ENCODE measurements around the gene ATG7.
"Not testable (repeated sequence)": the region's sequence is repeated elsewhere in the genome, so short reads cannot be mapped to it uniquely, and the experiment has no call there.

The ATG7 gene

DNA sequence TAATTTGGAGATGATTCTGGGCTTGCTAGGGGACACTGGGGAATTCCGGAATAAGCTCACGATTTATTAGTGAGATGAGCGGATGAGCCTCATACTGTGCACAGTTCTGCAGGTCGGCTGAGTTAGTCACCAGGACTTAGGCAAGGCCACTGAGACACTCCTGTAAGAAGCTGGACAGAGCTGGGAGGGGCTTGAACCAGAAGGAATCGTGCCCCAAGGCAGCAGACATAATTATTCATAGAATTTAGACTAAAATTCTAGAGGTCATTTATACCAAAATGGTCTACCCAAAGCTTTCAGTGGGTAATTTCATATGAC, 250.2 kb downstream of the ATG7 start:
- no peaks in the 10 kb centered on the region for H3K9me2 ChIP-seq (replicated peaks; ENCODE audit: insufficient read depth, low read length)
- H3K27ac ChIP-seq (ENCODE audit: low read length): no peak overlapping the region
- H3K4me2 ChIP-seq (ENCODE audit: low read depth, low read length): no peak overlapping the region
- DNase-seq: no peak
- H3K4me1 ChIP-seq (ENCODE audit: low read length): no peaks in the 10 kb centered on the region
- no peak overlapping the region for H2AFZ ChIP-seq (ENCODE audit: low read length)
- H3F3A ChIP-seq (ENCODE audit: insufficient read depth, low read length): no peaks in the 10 kb centered on the region
- no peaks in the 10 kb centered on the region for H4K20me1 ChIP-seq (ENCODE audit: insufficient read depth, low read length)
- TF ChIP-seq, protein P1, sequence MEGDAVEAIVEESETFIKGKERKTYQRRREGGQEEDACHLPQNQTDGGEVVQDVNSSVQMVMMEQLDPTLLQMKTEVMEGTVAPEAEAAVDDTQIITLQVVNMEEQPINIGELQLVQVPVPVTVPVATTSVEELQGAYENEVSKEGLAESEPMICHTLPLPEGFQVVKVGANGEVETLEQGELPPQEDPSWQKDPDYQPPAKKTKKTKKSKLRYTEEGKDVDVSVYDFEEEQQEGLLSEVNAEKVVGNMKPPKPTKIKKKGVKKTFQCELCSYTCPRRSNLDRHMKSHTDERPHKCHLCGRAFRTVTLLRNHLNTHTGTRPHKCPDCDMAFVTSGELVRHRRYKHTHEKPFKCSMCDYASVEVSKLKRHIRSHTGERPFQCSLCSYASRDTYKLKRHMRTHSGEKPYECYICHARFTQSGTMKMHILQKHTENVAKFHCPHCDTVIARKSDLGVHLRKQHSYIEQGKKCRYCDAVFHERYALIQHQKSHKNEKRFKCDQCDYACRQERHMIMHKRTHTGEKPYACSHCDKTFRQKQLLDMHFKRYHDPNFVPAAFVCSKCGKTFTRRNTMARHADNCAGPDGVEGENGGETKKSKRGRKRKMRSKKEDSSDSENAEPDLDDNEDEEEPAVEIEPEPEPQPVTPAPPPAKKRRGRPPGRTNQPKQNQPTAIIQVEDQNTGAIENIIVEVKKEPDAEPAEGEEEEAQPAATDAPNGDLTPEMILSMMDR (IDR thresholded peaks at IDR 0.05; ENCODE audit: low read length): no peak
- TF ChIP-seq EZH2phosphoT487 (IDR thresholded peaks at IDR 0.05; ENCODE audit: low read length): no peak
- no peak for TF ChIP-seq EZH2 (optimal IDR thresholded peaks at IDR 0.05; ENCODE audit: low read depth, low read length)
- H3K9me3 ChIP-seq (replicated peaks; ENCODE audit: insufficient read depth, low read length): no peaks in the 10 kb centered on the region
- H3K9ac ChIP-seq (ENCODE audit: low read length): no peak overlapping the region
- no peak overlapping the region for H3K4me3 ChIP-seq (ENCODE audit: low read length)
- no peaks in the 10 kb centered on the region for H3K36me3 ChIP-seq (replicated peaks; ENCODE audit: insufficient read depth, low read length)
- H3K79me2 ChIP-seq (ENCODE audit: low read length): no peaks in the 10 kb centered on the region
- H3K27me3 ChIP-seq (replicated peaks; ENCODE audit: insufficient read depth, low read length): no peaks in the 10 kb centered on the region

DNA sequence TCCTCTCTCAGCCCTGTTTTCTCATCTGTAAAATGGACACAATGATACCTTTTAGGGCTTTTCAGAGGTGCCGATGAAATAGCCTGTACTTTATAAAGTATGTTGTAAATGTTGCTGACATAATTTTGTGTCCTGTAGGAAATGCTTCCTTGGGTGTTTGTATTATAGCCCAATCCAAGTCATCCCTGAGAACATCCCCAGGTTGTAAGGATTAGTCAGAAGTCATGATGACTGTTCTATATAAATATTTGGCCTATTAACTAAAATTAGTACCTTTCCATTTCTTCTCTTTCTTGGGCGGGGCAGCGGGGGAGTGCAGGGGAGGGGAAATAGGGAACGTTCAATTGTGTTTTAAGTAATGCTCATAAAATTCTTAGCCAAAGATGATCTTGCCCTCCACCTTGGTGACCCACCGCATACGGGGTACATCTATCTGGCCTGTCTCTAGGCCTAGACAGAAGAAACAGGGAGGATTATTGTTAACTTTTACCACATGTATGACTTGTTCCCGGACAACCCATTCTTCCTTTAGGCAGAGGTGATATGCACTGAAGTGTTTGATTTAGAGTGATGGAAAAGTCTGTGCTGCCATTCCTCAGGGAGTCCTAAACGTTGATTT, 250.9 kb downstream of the ATG7 start:
- no peak for DNase-seq
- no peaks in the 10 kb centered on the region for H3K9me3 ChIP-seq (replicated peaks; ENCODE audit: insufficient read depth, low read length)
- H3K27me3 ChIP-seq (replicated peaks; ENCODE audit: insufficient read depth, low read length): no peaks in the 10 kb centered on the region
- no peak overlapping the region for H3K9ac ChIP-seq (ENCODE audit: low read length)
- TF ChIP-seq, protein P1 (IDR thresholded peaks at IDR 0.05; ENCODE audit: low read length): no peak
- TF ChIP-seq EZH2phosphoT487 (IDR thresholded peaks at IDR 0.05; ENCODE audit: low read length) (no peak), EZH2 (optimal IDR thresholded peaks at IDR 0.05; ENCODE audit: low read depth, low read length) (no peak)
- H3K4me1 ChIP-seq (ENCODE audit: low read length): no peaks in the 10 kb centered on the region
- H3K4me2 ChIP-seq (ENCODE audit: low read depth, low read length): no peak overlapping the region
- H3K4me3 ChIP-seq (ENCODE audit: low read length): no peak overlapping the region
- no peak overlapping the region for H2AFZ ChIP-seq (ENCODE audit: low read length)
- no peak overlapping the region for H3K27ac ChIP-seq (ENCODE audit: low read length)
- H3F3A ChIP-seq (ENCODE audit: insufficient read depth, low read length): no peaks in the 10 kb centered on the region
- no peaks in the 10 kb centered on the region for H3K36me3 ChIP-seq (replicated peaks; ENCODE audit: insufficient read depth, low read length)
- no peaks in the 10 kb centered on the region for H3K79me2 ChIP-seq (ENCODE audit: low read length)
- H4K20me1 ChIP-seq (ENCODE audit: insufficient read depth, low read length): no peaks in the 10 kb centered on the region
- no peaks in the 10 kb centered on the region for H3K9me2 ChIP-seq (replicated peaks; ENCODE audit: insufficient read depth, low read length)

DNA sequence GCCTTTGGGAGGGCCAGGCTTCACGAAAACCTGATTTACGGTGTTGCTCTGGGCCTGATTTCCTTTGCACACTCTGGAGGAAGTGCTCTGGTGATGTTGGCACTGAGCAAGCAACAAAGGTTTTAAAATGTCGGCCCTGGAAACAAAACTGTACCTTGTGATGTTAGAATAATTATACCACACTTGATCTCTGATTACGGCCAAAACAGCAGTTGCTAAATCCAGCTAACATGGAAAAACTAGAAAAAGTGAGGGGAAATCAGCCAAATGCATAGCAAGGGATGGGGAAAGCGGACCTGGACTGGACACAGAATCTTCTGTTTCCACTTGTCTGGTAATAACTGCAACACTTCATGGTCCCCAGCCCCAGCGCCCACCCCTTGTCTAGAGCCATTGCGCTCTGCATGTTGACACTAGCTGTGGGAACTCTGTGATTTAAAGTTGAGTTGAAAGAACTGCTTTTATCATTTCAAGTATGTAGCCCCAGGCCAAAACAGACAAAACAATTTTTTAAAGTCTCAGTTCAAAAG, 251.4 kb downstream of the ATG7 start:
- Histone ChIP-seq H3F3A (ENCODE audit: insufficient read depth, low read length) (no peaks in the 10 kb centered on the region), H2AFZ (ENCODE audit: low read length) (no peak overlapping the region), H3K79me2 (ENCODE audit: low read length) (no peaks in the 10 kb centered on the region), H3K9ac (ENCODE audit: low read length) (no peak overlapping the region), H3K4me2 (ENCODE audit: low read depth, low read length) (no peak overlapping the region), H3K4me3 (ENCODE audit: low read length) (no peak overlapping the region), H3K36me3 (replicated peaks; ENCODE audit: insufficient read depth, low read length) (no peaks in the 10 kb centered on the region), H3K27ac (ENCODE audit: low read length) (no peak overlapping the region), H3K9me2 (replicated peaks; ENCODE audit: insufficient read depth, low read length) (no peaks in the 10 kb centered on the region), H4K20me1 (ENCODE audit: insufficient read depth, low read length) (no peaks in the 10 kb centered on the region), H3K9me3 (replicated peaks; ENCODE audit: insufficient read depth, low read length) (no peaks in the 10 kb centered on the region), H3K4me1 (ENCODE audit: low read length) (no peaks in the 10 kb centered on the region), H3K27me3 (replicated peaks; ENCODE audit: insufficient read depth, low read length) (no peaks in the 10 kb centered on the region)
- TF ChIP-seq EZH2phosphoT487 (IDR thresholded peaks at IDR 0.05; ENCODE audit: low read length) (no peak), EZH2 (optimal IDR thresholded peaks at IDR 0.05; ENCODE audit: low read depth, low read length) (no peak)
- TF ChIP-seq, protein P1 (IDR thresholded peaks at IDR 0.05; ENCODE audit: low read length): no peak
- DNase-seq: no peak

DNA sequence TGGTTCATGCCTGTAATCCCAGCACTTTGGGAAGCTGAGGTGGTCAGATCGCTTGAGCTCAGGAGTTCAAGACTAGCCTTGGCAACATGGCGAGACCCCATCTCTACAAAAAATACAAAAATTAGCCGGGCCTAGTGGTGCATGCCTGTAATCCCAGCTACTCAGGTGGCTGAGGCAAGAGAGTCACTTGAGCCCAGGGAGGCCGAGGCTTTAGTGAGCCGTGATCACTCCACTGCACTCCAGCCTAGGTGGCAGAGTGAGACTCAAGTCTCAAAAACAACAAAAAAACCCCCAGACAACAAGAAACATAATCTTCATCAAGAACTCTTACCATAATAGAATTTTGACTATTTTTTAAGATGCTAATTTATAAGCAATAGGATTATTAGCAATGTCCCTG, 253.9 kb downstream of the ATG7 start:
- H3K4me1 ChIP-seq (ENCODE audit: low read length); H3F3A ChIP-seq (ENCODE audit: insufficient read depth, low read length); H3K4me2 ChIP-seq (ENCODE audit: low read depth, low read length); H3K36me3 ChIP-seq (replicated peaks; ENCODE audit: insufficient read depth, low read length); DNase-seq; H3K27ac ChIP-seq (ENCODE audit: low read length); H3K4me3 ChIP-seq (ENCODE audit: low read length); H2AFZ ChIP-seq (ENCODE audit: low read length); H4K20me1 ChIP-seq (ENCODE audit: insufficient read depth, low read length); H3K9me3 ChIP-seq (replicated peaks; ENCODE audit: insufficient read depth, low read length); H3K27me3 ChIP-seq (replicated peaks; ENCODE audit: insufficient read depth, low read length); H3K9me2 ChIP-seq (replicated peaks; ENCODE audit: insufficient read depth, low read length); H3K79me2 ChIP-seq (ENCODE audit: low read length); H3K9ac ChIP-seq (ENCODE audit: low read length): not testable (repeated sequence)

Measured in MM.1S (cell line).